DMS114 treated with DMSO at 0.1 percent for 48 hours (cell line): ENCODE data around the gene ENGASE.

Source experiments
- DNase-seq: peaks from one replicate; lab custom pipeline; 2025; ENCODE audit not compliant: unreplicated experiment; lab: John Stamatoyannopoulos, UW

The ENGASE gene

GRCh38 chr17:79113699-79114457, 39.3 kb downstream of the ENGASE start:
- no peak for DNase-seq

GRCh38 chr17:79114458-79115301, 40.1 kb downstream of the ENGASE start:
- DNase-seq = no peak

DNA sequence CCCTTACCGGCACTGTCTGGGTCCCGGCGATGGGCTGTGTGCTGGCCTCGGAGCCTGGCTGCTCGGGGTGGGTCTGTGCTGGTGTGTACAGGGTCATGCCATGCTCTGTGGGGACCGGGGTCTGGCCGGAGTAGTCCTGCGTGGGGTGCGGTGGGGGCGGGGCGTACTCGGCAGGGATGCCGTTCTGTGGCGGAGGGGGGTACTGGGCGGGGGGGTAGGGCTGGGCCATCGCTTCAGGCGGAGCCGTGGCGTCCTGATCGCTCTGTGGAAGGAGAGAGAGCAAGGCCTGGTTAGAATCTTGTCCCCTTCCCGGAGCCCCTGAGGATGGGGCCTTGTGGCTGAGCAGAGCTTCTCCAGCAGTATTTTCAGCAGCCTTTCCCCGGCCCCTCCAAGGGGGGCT, 40.9 kb downstream of the ENGASE start:
- DNase-seq = no peak

- DNase-seq = no peak
These were observed 42.1 kb downstream of the ENGASE start for GRCh38 chr17:79116575-79117368.

- DNase-seq = no peak
These were observed 43.4 kb downstream of the ENGASE start for GRCh38 chr17:79117905-79118487.

DNA sequence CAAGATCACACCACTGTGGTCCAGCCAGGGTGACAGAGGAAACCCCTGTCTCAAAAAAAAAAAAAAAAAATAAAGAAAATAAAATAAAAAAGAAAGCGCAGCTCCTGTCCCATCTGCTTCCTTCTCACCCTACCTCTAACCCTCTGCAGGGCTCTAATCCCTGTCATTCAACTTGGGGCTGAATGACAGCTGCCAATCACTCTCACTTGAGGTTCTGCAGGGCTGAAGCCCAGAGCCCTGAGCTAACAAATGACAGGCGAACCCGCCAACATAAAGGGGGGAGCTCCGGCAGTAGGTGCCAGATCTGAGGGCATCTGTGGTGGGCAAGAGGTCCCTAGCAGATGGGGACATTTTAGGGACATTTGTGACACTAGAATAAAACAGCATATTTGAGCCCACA, 44.3 kb downstream of the ENGASE start:
- no peak for DNase-seq

DNA sequence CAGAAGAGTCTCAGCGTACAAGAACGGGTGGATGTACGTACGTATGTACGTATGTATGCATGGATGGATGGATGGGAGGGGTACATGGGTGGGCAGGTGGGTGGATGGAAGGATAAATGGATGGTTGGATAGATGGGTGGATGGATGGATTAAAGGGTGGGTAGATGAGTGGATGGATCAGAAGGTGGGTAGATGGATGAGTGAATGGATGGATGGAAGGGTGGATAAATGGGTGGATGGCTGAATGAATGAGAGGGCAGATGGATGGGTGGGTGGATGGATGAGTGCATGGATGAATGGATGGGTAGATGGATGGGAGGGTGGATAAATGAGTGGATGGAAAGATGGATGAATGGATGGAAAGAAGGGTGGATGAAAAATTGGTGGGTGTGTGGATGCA, 45.6 kb downstream of the ENGASE start:
- DNase-seq = no peak

DNA sequence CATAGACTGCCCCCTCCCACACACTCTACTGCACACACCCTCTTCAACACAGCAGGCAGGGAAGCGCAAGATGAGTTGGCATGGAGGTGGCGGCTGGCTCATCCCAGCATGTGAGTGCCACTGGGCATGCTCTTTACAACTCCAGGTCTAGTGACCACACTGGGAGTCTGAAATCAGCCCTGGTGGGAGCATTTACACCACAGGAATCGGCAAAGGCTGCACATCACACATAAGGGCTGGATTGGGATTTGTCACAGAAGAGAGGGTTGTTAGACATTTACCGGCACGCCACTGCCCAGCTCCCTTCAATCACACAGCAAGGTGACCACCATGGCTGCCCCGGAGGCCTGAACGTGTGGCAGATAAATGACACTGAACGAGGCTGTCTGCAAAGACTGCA, 49.4 kb downstream of the ENGASE start:
- no peak for DNase-seq

DNA sequence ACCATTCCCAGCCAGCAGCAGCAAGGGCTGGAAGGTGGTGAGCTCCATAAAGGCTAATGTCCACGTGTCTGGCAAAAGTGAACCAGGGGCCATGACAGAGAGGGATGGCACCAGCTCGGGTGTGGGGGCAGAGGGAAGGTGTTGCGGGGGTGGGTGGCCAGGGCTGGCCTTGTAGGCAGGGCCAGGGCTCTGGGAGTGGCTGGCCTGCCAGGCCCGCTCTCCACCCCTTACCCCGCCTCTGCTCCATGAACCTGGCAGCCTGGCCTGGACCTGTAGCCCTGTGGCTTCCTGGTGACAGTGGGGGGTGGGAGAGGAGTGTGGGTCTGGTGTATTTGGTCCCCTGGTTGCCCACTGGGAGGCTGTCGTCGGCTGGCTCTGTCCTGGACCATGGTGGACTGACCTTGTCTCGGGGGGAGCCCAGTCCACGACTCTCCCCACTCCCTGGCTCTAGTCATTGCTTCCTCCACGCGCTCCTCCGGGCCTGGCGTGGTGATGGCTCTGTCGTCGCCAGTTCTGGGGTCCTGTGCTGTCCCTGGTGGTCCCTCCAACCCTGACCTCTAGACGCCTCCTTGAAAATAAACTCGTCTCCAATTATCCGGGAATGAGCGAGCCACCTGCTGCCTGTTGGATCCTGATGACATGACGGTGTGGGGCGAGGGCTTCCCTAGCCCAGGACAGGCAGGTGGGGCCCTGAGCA, 50.0 kb downstream of the ENGASE start:
- no peak for DNase-seq

DNA sequence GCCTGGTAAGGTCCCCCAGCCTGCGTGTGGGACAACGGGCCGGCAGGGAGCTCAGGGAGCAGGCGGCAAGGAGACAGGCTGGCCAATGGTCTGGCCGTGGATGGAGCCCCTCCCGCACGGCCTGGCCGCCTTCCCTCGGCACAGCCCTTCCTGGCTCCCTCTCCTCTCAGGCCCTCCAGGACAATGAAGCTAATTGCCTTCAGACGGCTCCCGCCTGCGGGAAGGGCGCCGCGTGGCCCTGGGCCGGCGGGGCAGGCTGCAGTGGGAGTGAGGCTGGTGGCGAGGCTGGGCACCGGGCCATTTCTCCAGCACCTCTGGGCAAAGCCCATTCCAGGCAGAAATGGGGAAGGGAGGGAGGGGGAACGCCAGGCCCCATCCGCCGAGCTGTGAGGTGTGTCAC, 50.9 kb downstream of the ENGASE start:
- no peak for DNase-seq

- no peak for DNase-seq
These were observed 51.5 kb downstream of the ENGASE start for GRCh38 chr17:79126139-79126538.

DNA sequence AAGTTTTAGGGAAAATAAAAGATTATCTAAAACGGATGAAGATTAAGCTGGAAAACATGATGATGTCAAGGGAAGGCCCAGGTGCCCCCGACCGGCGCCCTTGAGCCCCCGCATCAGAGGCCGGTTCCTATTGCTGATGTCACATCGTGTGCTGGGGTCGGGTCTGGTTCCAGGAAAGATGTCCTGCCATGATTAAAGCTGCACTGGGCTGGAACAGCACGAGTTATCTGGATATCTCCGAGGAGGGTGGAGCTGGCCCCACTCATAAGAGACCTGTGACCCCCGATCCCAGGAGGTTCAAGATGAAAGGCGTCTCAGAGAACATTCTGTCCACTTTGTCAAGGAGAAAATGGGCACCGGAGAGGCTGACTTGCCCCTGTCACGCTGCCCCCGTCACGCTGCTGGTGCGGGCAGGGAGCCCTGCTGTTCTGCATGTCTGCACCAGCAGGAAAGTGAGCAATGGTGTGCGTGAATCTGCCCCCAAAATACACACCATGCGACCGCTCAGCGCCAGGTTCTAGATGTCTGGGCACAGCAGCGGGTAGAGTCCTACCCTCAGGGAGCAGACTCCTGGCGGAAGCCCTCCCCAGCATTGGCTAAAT, 53.0 kb downstream of the ENGASE start:
- DNase-seq = no peak

- DNase-seq = no peak
These were observed 54.9 kb downstream of the ENGASE start for GRCh38 chr17:79129523-79129922.

GRCh38 chr17:79130536-79131273, 56.1 kb downstream of the ENGASE start:
- no peak for DNase-seq

DNA sequence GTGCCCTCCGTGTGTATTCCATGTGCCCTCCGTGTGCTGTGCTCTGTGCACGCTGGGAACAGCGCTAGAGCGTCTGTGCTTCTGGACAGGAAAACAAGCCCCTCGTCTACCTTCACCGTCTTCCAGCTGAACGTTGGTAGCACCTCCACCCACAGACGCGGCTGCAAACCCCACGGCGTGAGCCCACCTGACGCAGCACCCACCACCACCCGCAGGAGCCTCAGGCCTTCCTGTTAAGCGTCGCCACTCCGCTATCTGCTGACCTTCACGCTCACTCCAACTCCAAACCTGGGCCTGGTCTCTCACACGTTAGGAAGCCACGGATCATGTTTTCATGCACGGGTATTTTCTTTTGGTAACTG, 56.6 kb downstream of the ENGASE start:
- no peak for DNase-seq

GRCh38 chr17:79131701-79132100, 57.1 kb downstream of the ENGASE start:
- DNase-seq = no peak

DNA sequence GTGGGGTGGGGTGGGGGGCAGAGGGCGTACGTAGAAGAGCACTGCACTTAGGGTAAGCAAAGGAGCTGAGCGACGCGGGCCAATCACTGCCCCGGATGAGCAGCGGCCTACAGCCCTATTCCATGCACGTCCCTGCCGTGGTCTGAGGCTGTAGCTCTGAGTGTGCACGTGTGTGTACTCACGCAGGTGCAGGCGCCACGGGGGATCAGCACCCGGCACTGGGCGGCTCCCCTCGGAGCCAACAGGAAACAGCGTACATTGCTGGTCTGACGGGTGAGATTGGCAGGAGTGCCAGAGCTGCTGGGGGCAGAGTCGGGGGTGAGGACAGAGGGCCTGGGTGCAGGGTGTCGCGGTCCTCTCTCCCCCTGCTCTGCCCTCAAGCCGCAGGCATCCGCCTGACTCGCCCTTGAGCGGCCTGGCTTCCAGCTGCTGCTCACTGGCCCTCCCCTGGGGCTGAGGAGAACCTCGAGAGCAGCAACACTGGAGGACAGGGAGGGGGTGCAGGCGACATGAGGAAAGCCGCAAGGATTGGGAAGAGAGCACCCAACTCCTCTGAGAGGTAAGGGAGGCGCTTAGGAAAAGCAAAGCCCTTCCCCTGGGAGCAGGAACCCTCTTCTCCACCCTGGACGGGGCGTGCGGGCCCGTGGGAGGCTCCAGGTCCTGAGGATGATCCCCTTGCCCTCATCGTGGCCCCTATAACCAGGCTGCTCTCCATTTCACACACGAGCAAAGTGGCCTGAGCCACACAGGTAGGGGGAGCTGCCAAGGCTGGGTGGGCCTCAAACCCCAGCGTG, 57.8 kb downstream of the ENGASE start:
- DNase-seq = no peak

DNA sequence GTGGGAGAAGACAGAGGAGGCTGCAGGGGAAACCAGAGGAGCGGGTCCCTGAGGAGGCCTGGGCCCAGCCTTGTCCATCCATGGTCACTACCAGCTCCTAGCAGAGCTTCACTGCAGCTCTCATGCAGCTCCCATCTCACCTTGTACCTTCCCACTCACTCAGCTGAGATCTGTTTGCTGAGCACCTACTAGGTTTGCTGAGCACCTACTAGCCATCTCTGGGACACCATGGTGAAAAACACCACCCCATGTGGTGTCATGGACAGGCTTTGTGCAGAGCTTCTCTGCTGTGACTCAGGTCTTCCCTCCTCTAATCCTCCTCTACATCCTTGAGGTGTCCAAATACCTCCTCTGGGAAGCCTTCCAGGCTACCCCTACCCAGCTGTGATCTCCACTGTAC, 58.6 kb downstream of the ENGASE start:
- DNase-seq = no peak

- no peak for DNase-seq
These were observed 59.4 kb downstream of the ENGASE start for GRCh38 chr17:79133985-79134384.
